Measurements from ENCODE around the gene DDX56.

DNA sequence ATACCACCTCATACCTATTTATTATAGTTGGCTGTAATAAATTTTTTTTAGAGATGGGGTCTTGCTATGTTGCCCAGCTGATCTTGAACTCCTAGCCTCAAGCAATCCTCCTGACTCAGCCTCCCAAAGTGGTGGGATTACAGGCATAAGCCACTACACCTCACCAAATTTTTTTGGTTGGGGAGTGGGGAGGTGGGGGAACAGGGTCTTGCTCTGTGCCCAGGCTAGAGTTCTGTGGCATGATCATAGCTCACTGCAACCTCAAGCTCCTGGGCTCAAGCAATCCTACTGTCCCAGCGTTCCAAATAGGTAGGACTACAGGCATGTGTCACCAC, 28.8 kb upstream of the DDX56 start:
- TF ChIP-seq CTCF (IDR thresholded peaks at IDR 0.05) (no peak), POLR2A (IDR thresholded peaks at IDR 0.05) (no peak)
